IPS-18a (cell line): ENCODE data around the gene PRSS22.

Experiments used
- H3K27ac ChIP-seq: one replicate; pipeline ENCODE4 v1.5.1; 2013; ENCODE audit warnings: low read length
- H3K27me3 ChIP-seq: one replicate; pipeline ENCODE4 v1.6.1; 2013; ENCODE audit warnings: mild to moderate bottlenecking, low read length; ENCODE audit not compliant: control insufficient read depth, insufficient read depth
- H3K36me3 ChIP-seq: one replicate; pipeline ENCODE4 v1.6.1; 2013; ENCODE audit warnings: low read depth, low read length; ENCODE audit not compliant: control insufficient read depth
- H3K4me1 ChIP-seq: one replicate; pipeline ENCODE4 v1.6.1; 2013; ENCODE audit warnings: low read depth, low read length; ENCODE audit not compliant: control insufficient read depth
- H3K4me3 ChIP-seq: one replicate; pipeline ENCODE4 v1.5.1; 2013; ENCODE audit warnings: low read length
- H3K9ac ChIP-seq: one replicate; pipeline ENCODE4 v1.6.1; 2013; ENCODE audit warnings: mild to moderate bottlenecking, low read length, moderate library complexity
- H3K9me3 ChIP-seq: one replicate; pipeline ENCODE4 v1.6.1; 2013; ENCODE audit warnings: low read depth, low read length; ENCODE audit not compliant: control insufficient read depth

PRSS22 gene

GRCh38 chr16:2856061-2856670 is 1.8 kb downstream of the PRSS22 start:
- H3K9me3 ChIP-seq = no peaks in the 10 kb centered on the region
- H3K9ac ChIP-seq = no peak overlapping the region
- no peak overlapping the region for H3K4me3 ChIP-seq
- H3K4me1 ChIP-seq = no peaks in the 10 kb centered on the region
- H3K27ac ChIP-seq = no peak overlapping the region
- H3K36me3 ChIP-seq = no peaks in the 10 kb centered on the region
- H3K27me3 ChIP-seq = peaks cover 34% of the 10 kb centered on the region

- no peak overlapping the region for H3K27ac ChIP-seq
Measured at GRCh38 chr16:2855536-2855935, 2.4 kb downstream of the PRSS22 start.

GRCh38 chr16:2854700-2855309 is 3.2 kb downstream of the PRSS22 start:
- Histone ChIP-seq H3K4me3 (no peak overlapping the region), H3K9me3 (no peaks in the 10 kb centered on the region), H3K9ac (no peak overlapping the region), H3K4me1 (no peaks in the 10 kb centered on the region), H3K27ac (no peak overlapping the region), H3K36me3 (no peaks in the 10 kb centered on the region), H3K27me3 (peaks cover 30% of the 10 kb centered on the region)

More at GRCh38 chr16:2855536-2855935, 2.4 kb downstream of the PRSS22 start:
- Histone ChIP-seq H3K36me3 (no peaks in the 10 kb centered on the region), H3K27me3 (peaks cover 34% of the 10 kb centered on the region), H3K4me1 (no peaks in the 10 kb centered on the region), H3K9ac (no peak overlapping the region), H3K9me3 (no peaks in the 10 kb centered on the region), H3K4me3 (no peak overlapping the region)

- Histone ChIP-seq H3K4me3 (no peak overlapping the region), H3K27ac (no peak overlapping the region), H3K9me3 (no peaks in the 10 kb centered on the region), H3K4me1 (no peaks in the 10 kb centered on the region), H3K9ac (no peak overlapping the region), H3K36me3 (no peaks in the 10 kb centered on the region), H3K27me3 (peaks cover 20% of the 10 kb centered on the region)
Measured at GRCh38 chr16:2853531-2854073, 4.4 kb downstream of the PRSS22 start.

- Histone ChIP-seq H3K4me1 (no peaks in the 10 kb centered on the region), H3K27me3 (peaks cover 13% of the 10 kb centered on the region), H3K36me3 (no peaks in the 10 kb centered on the region), H3K27ac (no peak overlapping the region), H3K9ac (no peak overlapping the region), H3K9me3 (no peaks in the 10 kb centered on the region), H3K4me3 (no peak overlapping the region)
Measured at GRCh38 chr16:2852731-2853507, 5.1 kb downstream of the PRSS22 start.

- no peaks in the 10 kb centered on the region for H3K36me3 ChIP-seq
- H3K27me3 ChIP-seq = peaks cover 5% of the 10 kb centered on the region
- H3K4me1 ChIP-seq = no peaks in the 10 kb centered on the region
- H3K4me3 ChIP-seq = no peak overlapping the region
- H3K9ac ChIP-seq = no peak overlapping the region
- H3K9me3 ChIP-seq = no peaks in the 10 kb centered on the region
- no peak overlapping the region for H3K27ac ChIP-seq
Measured at GRCh38 chr16:2852003-2852730, 5.8 kb downstream of the PRSS22 start.

GRCh38 chr16:2848933-2849725 is 8.8 kb downstream of the PRSS22 start:
- Histone ChIP-seq H3K36me3 (no peaks in the 10 kb centered on the region), H3K4me1 (no peaks in the 10 kb centered on the region), H3K4me3 (no peak overlapping the region), H3K27ac (no peak overlapping the region), H3K9me3 (no peaks in the 10 kb centered on the region), H3K27me3 (peaks cover 7% of the 10 kb centered on the region), H3K9ac (no peak overlapping the region)

- no peak overlapping the region for H3K27ac ChIP-seq
- H3K9ac ChIP-seq = no peak overlapping the region
- no peaks in the 10 kb centered on the region for H3K4me1 ChIP-seq
- H3K4me3 ChIP-seq = no peak overlapping the region
- H3K27me3 ChIP-seq = peaks cover 14% of the 10 kb centered on the region
- no peaks in the 10 kb centered on the region for H3K9me3 ChIP-seq
- H3K36me3 ChIP-seq = no peaks in the 10 kb centered on the region
Measured at GRCh38 chr16:2846511-2847310, 11.3 kb downstream of the PRSS22 start.

- no peak overlapping the region for H3K27ac ChIP-seq
- no peaks in the 10 kb centered on the region for H3K4me1 ChIP-seq
- no peak overlapping the region for H3K4me3 ChIP-seq
- H3K27me3 ChIP-seq = peaks cover 14% of the 10 kb centered on the region
- no peaks in the 10 kb centered on the region for H3K36me3 ChIP-seq
- no peaks in the 10 kb centered on the region for H3K9me3 ChIP-seq
- no peak overlapping the region for H3K9ac ChIP-seq
Measured at GRCh38 chr16:2845116-2845515, 12.9 kb downstream of the PRSS22 start.

- H3K9ac ChIP-seq = no peak overlapping the region
- H3K27ac ChIP-seq = no peak overlapping the region
- peaks cover 14% of the 10 kb centered on the region for H3K27me3 ChIP-seq
- no peaks in the 10 kb centered on the region for H3K4me1 ChIP-seq
- no peaks in the 10 kb centered on the region for H3K9me3 ChIP-seq
- no peaks in the 10 kb centered on the region for H3K36me3 ChIP-seq
- no peak overlapping the region for H3K4me3 ChIP-seq
Measured at GRCh38 chr16:2843526-2843925, 14.4 kb downstream of the PRSS22 start.
